GM21786 (cell line): ENCODE data around the gene GJA9.

Source experiments
- ATAC-seq: cut with Tn5 transposase; IDR thresholded peaks from one replicate; pipeline ENCODE4 v1.9.1; 2021; ENCODE audit not compliant: unreplicated experiment

The GJA9 gene

GRCh38 chr1:38832370-38832734, 49.0 kb downstream of the GJA9 start:
- no peak for ATAC-seq

GRCh38 chr1:38831731-38832369, 49.5 kb downstream of the GJA9 start:
- ATAC-seq, result no peak

- no peak for ATAC-seq
Observed at GRCh38 chr1:38829368-38829767, 52.0 kb downstream of the GJA9 start.

GRCh38 chr1:38827318-38827717, 54.1 kb downstream of the GJA9 start:
- ATAC-seq, result no peak

- no peak for ATAC-seq
Observed at GRCh38 chr1:38826886-38827285, 54.5 kb downstream of the GJA9 start.

- no peak for ATAC-seq
Observed at GRCh38 chr1:38826262-38826661, 55.1 kb downstream of the GJA9 start.
